Lung microvascular endothelial cell (primary cell): Measurements from ENCODE around the gene HOOK1. TPM values are rescaled to one million over a fixed set of nuclear protein-coding genes. Genes with fewer than 3 reads are reported as not detected.
"Not testable (repeated sequence)": the region's sequence is repeated elsewhere in the genome, so short reads cannot be mapped to it uniquely, and the experiment has no call there.

ENCODE experiments used
- DNase-seq, 2 donors: peaks; one replicate each; pipeline versions ENCODE4 v3.0.0 to v3.0.0-alpha.2; 2010; ENCODE audit warnings: low read depth in 2 of 2
- total RNA-seq: library from RNA; depleted of rRNA; stranded (reverse); fragments of >200 nt; gene quantifications from 2 replicates; pipeline ENCODE4 v1.2.1, GENCODE V29; 2014

Gene HOOK1
- total RNA-seq, 1 donor from 2014 or later = not detected

GRCh38 chr1:59885160-59885832, 70.5 kb downstream of the HOOK1 start:
- no peak for DNase-seq

GRCh38 chr1:59892841-59893811, 78.4 kb downstream of the HOOK1 start:
- no peak for DNase-seq

- no peak for DNase-seq
These were observed 82.4 kb downstream of the HOOK1 start for GRCh38 chr1:59897165-59897564.

GRCh38 chr1:59898927-59899326, 84.2 kb downstream of the HOOK1 start:
- DNase-seq = no peak

- peak in 1 of 2 donors; percentile 9 for DNase-seq
These were observed 85.9 kb downstream of the HOOK1 start for GRCh38 chr1:59900640-59901039.

- DNase-seq = no peak
These were observed 87.1 kb downstream of the HOOK1 start for GRCh38 chr1:59901770-59902388.

GRCh38 chr1:59903141-59903754, 88.5 kb downstream of the HOOK1 start:
- DNase-seq = peak; percentile 8 to 26

- no peak for DNase-seq
These were observed 92.2 kb downstream of the HOOK1 start for GRCh38 chr1:59906931-59907330.

- no peak for DNase-seq
These were observed 93.3 kb downstream of the HOOK1 start for GRCh38 chr1:59908084-59908483.

- no peak for DNase-seq
These were observed 93.9 kb downstream of the HOOK1 start for GRCh38 chr1:59908682-59909081.

GRCh38 chr1:59914791-59915286, 100.1 kb downstream of the HOOK1 start:
- not testable (repeated sequence) for DNase-seq

- DNase-seq = no peak
These were observed 100.8 kb downstream of the HOOK1 start for GRCh38 chr1:59915516-59915915.

- no peak for DNase-seq
These were observed 102.5 kb downstream of the HOOK1 start for GRCh38 chr1:59917026-59917784.

- DNase-seq = no peak
These were observed 103.0 kb downstream of the HOOK1 start for GRCh38 chr1:59917785-59918180.

GRCh38 chr1:59919746-59920145, 105.0 kb downstream of the HOOK1 start:
- no peak for DNase-seq

- not testable (repeated sequence) for DNase-seq
These were observed 106.6 kb downstream of the HOOK1 start for GRCh38 chr1:59921258-59921899.

- DNase-seq = no peak
These were observed 109.9 kb downstream of the HOOK1 start for GRCh38 chr1:59924653-59925052.
